ENCODE data around the gene ANKK1.

The ANKK1 gene, protein sequence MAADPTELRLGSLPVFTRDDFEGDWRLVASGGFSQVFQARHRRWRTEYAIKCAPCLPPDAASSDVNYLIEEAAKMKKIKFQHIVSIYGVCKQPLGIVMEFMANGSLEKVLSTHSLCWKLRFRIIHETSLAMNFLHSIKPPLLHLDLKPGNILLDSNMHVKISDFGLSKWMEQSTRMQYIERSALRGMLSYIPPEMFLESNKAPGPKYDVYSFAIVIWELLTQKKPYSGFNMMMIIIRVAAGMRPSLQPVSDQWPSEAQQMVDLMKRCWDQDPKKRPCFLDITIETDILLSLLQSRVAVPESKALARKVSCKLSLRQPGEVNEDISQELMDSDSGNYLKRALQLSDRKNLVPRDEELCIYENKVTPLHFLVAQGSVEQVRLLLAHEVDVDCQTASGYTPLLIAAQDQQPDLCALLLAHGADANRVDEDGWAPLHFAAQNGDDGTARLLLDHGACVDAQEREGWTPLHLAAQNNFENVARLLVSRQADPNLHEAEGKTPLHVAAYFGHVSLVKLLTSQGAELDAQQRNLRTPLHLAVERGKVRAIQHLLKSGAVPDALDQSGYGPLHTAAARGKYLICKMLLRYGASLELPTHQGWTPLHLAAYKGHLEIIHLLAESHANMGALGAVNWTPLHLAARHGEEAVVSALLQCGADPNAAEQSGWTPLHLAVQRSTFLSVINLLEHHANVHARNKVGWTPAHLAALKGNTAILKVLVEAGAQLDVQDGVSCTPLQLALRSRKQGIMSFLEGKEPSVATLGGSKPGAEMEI

DNA sequence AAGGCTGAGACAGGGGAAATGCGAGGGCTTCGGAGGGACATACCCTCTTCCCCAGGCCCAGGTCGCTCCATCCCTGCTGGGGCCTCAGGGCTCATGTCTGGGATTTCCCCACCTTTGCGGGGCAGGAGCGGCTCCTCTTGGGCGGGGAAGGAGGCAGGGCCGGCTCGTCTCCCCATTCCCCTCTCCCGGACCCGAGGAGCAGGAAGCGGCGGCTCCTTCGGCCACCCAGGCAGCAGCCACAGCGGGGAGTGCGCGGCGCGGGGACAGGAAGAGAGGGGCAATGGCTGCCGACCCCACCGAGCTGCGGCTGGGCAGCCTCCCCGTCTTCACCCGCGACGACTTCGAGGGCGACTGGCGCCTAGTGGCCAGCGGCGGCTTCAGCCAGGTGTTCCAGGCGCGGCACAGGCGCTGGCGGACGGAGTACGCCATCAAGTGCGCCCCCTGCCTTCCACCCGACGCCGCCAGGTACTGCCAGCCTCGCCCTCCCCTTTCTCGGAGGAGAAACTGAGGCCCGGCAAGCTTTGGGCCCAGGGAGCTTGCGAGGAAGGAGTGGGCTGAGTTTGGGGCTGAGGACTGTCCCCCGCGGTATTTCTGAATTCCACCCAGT, at the start of gene ANKK1:
TSS of gene ANKK1 (plus strand) at position 175 of the 607 bp plus-strand sequence. CDS start at position 281, 106 bp downstream.
- DNase-seq = no peak

DNA sequence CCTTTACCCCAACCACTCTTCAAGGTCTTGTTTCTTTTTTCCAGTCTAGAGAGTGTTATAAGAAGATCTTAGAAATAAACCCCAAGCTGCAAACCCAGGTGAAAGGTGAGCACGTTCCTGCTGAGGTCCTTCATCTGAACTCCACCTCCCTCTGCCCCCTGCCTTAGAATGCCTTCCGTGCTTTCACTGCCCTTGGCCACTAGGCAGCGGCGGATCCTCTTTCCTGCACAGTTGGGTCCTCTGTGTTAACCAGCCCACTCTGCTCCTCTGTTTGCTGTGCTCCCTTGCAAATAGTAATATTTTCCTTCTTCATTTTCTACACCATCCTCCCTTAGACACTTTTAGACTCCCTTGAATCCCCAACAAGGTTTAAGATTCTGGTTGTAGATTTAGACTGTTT, 48.8 kb upstream of the ANKK1 start:
- DNase-seq = no peak

DNA sequence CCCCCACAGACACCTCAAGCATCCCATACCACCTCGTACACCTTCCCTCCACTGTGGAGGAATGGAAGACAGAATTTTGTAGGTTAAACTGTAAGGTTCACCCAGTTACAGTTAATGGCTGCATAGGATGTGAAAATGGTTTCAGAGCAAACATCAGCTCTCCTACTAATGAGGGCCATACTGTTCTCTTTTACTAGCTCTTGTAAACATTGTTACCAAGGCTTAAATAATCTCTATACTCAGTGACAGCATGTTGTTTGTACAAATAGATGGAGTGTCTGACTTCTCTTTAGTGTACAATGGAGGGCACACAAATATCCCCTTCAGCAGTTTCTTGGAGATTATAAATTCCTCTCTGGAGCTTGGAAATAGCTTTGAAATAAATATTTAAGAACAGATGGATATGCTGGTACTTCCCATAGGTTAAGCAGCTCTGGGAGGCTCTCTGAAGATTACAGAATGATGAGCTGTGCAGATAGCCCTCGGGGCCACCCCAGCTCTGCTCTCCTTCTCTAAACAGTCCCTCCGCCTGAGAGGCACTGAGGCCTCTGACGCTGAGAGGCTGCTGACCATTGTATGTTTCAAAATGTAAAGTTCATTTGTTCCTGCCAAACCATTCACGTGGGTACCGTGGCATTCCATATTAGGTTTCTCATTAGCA, 47.5 kb upstream of the ANKK1 start:
- no peak for DNase-seq

DNA sequence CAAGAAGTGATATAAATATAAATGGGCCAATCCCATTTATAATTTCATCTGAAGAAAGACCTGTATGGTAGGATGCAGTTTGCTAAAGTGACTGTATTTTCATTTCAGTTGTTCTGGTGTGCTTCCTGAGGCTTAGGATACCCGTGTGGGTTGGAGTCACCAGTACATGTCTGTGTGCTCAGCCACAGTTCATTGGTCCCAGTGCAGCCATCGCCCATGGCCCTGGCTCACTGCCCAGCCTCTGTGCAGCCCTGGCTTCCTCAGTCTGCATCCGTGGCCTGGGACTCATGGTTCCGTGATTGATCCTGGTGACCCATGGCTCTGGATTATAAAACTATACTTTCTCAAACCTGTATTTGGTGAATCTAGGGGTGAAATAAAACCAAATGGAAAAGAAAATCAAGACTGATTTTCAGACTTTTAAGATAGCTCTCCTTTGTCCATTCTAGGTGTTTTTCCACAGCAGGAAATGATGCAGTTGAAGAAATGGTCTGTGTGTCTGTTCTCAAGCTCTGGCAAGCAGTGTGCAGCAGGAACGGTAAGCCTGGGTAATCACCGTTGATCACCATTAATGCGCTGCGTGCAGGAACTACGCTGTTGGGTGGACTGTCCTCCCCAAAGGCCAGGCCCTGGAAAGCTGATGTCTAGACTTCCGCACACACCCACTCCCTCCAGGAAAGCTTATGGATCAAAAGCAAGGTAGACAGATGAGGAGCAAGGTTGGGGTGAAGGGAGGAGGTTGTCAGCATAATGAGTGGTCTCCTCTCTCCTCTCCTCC, 46.0 kb upstream of the ANKK1 start:
- no peak for DNase-seq

DNA sequence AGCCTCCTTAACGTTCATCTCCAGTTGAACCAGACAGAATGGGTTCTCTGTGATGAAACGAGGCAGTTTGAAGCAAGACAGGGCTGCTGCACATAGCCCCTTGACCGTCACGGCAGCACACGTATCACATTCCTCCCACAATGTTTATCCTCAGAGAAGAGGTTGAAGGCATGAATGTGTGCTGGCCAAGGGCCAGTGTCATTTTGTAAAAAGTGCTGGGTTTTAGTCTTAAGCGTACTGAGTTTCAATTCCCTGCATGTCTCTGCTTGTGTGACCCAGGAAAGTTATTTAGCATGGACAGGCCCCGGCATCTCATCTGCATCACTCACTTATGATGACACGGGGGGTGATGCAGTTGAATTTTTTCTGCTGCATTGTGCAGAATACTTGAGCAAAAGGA, 41.6 kb upstream of the ANKK1 start:
- DNase-seq = no peak

DNA sequence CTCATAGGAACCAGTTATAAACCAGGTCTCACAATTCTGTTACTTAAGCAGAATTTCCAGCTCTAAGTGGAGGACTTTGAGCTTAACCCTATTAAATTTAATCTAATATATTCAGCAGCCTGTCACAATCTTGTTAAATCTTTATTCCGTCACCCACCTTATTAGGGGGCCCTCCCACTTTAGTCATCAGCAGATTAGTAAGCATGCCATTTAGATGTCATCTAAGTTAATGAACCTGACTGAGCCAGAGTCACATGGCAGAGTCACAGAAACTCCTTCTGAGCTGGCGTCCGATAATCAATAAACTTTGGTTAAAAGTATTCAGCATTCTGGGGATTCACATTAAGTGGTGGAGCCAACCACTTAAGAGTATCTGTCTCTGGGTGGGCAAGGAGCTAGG, 38.1 kb upstream of the ANKK1 start:
- DNase-seq = no peak

DNA sequence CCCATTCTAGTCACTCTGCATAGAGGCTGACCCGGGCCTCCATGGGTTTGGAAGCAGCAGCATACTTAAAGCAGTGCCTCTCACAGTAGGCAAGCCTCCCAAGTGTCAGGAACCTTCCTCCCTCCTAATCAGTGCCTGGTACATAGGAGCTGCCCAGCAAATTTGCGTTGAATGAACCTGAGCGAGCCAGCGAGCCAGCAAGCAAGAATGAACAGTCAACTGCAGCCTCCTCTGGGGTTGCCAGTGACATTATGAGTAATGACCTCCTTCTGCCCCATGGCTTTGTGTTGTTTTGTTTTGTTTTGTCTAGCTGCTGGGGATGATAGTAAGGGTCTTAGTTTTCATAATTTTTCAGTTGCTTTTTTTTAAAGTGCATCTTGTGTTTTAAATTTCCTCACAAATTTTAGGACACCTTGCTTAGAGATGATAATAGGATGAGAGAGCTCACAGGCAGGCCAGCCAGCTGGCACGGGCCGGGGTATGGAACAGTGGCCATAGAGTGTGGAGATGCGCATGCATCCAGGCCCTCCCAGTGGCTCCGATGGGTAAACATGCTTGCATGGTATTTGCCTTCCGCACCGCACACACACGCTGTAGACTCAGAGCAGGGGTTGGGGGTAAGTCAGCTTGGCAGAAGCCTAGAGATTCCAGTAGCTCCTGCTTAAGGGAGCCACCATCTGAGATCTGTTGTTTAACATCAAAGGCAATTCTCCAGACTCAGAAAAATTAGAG, 37.1 kb upstream of the ANKK1 start:
- no peak for DNase-seq

DNA sequence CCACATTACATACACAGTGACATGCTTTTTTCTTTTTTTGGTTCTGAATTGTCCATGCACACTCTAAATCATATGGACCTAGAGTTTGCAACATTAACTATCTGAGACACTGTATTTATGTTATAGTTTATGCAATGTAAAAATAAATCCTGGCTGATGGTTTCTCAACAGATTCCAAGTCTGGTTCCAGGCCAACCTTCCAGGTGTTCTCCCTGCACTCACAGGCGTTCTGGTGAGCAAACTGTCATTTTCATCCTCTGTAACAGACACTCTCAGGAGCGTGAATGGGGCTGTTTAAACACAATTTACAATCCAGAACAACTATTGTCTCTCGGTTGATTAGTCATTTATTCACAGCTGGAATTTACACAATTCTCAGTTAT, 36.5 kb upstream of the ANKK1 start:
- no peak for DNase-seq

DNA sequence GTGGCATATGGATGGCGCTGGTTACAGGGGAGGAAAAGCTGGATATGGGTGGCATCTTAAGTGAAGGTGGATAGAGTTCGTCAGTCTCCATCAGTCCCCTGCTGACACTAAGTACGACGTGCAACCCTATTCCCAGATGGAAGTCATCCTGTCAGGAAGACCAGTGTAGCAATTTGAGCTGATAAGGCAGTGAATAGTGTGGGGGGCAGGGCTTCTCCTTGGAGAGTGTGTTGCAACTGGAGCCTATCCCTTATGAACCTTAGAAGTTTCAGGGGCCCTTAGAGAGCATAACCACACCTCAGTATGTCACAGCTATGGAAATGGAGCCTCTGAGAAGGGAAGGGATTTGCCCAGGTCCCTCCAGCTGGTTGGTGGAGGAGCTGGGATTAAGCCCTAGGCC, 36.1 kb upstream of the ANKK1 start:
- DNase-seq = no peak

DNA sequence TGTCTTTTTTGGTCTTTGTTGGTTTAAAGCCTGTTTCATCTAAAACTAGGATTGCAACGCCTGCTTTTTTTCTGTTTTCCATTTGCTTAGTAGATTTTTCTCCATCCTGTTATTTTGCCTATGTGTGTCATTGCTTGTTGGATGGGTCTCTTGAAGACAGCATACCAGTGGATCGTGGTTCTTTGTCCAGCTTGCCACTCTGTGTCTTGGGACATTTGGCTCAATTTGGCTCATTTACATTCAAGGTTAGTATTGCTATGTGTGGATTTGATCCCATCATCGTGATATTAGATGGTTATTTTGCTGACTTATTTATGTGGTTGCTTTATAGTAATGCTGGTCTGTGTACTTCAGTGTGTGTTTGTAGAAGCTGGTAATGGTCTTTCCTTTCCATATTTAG, 31.4 kb upstream of the ANKK1 start:
- no peak for DNase-seq

DNA sequence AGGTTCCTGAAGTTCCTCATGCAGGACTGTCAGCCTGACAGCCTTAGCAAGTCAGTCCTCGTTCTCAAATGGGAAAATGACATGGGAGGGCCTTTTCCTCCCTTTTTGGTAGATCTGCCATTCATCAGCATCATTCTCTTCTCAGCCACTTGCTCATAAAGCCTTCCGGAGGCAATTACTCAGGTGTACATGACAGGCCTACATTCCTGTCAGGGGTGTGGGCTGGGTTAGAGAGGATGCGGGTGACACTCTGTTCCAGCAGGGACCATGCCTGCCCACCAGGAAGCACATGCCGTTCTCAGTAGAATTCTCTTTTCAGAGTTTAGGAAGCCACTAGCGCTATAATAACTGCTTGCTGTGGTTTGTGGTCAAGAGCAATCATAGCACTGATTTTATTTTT, 24.2 kb upstream of the ANKK1 start:
- no peak for DNase-seq

DNA sequence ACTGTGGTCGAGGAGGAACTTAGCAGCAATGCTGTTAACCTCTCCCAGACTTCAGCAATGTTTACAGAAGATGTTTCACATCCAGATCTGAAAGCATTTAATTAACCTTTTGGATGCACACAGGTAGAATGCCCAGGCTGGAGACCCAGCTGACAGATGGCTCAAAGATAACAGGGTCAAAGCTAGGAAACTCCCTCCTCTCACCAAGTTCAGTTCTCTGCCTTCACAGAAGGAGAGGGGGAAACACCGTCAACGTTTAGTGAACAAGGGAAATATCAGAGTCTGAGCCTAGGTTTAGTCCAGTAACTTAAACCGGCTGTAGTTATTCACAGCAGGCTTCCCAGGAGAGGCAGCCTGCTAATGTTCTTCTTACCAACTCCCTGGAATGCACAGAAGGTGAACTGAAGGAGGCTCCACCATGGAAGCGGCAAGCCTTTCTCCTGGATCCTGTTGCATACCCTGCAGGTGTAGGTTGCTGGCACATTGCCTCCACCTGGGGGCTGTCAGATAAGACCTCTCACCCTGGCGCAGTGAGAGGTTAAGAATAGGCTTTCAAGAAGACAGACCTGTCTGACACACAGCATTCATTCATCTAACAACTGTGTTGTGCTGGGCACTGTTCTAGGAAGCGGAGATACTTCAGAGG, 23.5 kb upstream of the ANKK1 start:
- DNase-seq = no peak

DNA sequence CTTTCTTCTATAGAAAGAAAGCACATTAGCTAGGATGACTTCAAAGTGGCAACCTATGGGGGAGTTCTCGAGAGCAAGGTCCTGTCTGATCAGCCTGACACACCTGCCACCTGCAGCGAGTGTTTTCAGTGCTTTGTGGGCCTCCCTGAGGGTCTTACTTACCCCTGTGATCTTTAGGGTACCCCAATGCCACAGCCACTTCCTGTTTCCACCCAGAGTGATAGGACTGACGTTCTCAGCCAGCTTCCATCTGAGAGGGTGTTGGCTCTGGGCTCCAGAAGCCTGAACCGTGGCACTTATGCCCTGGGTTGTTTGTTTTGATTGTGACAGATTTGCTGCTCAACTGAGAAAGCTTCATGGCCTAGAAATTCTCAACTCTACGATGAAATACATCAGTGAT, 21.7 kb upstream of the ANKK1 start:
- no peak for DNase-seq

DNA sequence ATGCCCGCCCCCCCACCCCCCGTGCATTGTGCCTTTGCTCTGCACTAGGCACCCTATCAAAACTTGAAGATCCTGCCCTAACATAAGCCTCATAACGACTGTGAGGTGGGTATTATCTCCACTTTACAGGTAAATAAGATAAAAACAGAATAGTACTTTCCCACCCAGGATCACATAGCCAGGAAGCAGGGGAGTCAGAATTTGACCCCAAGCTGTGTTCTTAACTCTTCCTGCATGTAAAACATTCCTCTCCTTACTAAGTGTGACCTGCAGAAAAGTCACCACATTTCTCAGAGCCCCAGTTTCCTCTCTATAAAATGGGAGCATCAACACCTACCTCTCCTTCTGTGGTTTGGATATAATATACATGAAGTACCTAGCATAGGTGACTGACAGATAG, 18.2 kb upstream of the ANKK1 start:
- DNase-seq = no peak

DNA sequence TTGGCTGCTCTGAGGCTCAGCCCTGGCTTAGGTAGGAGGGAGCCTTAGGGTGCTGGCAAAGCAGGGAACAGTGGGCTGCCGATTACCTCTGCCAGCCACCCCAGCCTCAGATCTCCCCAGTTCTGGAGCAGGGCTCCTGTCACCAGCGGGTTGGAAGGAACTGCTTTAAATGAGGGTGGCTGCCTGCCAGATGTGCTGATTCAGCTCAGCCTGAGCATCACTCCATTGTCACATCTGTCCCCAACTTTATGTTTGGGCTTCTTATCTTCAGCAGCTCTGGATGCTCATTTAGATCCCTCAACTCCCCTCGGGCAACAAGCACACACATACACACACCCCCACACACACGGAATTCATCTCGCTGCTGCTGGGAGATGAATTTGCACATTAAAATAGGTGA, 16.9 kb upstream of the ANKK1 start:
- no peak for DNase-seq

DNA sequence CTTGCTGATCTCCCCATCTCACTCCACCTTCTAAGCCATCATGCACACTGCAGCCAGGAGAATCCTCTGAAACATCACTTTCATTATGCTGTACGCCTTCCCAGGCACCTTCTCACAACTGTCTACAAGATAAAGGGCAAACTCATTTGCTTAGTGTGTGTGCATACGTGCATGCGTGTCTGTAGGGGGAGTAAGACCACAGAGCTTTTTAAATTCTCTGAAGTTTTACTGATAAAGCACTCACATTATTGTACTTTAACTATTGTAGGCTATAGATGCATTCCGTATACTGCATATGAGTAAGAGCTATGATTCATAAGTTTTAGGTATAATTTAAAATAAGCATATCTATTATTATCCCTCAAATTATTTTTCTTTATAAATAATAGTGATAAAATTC, 15.3 kb upstream of the ANKK1 start:
- no peak for DNase-seq

DNA sequence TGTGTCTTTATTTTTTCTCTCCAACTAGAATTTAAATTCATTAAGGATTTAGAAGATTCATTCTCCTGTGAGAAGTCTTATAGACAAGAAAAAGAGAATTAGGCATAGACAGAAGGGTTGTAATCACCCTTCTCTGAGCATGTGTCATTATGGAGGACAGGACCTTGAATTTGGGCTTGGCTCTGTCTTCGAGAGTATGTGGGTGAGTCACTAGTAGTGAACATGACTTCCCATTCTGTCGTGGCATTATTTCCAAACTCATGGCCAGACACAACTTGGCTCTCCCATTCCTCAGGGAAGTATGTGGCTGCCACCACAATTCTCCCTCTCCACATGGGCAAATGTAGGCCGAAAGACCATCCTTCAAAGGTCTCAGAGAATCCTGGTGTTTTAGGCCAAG, 14.3 kb upstream of the ANKK1 start:
- DNase-seq = no peak

DNA sequence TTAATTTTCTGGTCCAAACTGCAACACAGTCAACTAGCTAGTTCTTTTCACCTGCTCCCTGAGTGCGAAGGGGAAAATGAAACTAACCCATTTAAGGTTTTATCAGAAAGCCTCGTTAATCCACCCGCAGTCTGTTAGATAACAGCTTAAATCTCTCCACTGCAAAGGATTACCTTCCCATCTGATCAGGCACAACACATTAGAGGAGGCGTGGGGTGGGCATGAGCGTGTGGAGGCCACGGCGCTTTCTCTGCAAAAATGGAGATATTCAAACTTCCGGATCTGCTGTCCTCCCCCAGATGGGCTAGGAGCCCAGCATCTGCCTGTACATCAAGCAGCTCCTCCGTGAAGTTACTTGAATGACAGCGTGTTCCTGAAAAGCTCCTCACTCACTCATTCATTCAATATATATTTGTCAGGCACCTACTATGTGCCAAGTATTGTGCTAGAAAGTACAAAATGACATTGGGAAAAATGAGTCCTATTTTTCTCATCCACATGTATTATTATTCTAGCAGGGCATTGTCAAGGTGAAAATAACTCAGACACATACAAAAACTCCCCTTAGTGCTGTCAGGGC, 13.5 kb upstream of the ANKK1 start:
- DNase-seq = no peak

DNA sequence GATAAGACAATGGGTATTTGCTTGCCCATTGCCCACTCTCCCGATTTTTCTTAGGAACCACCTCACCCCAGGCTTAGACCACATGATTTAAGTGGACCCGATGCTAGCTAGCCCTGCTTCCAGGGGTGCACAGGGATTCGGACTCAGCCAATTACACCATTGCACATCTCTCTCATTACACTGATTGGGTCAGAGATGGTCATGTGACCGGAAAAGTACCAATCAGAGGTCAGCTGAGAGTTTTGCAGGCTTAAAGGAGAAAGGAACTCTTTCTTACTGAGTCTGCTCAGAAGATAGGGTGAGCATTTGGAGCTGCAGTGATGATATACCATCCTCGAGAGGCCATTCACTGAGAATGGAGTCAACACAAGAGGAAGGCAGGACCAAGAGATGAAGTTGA, 12.2 kb upstream of the ANKK1 start:
- no peak for DNase-seq

DNA sequence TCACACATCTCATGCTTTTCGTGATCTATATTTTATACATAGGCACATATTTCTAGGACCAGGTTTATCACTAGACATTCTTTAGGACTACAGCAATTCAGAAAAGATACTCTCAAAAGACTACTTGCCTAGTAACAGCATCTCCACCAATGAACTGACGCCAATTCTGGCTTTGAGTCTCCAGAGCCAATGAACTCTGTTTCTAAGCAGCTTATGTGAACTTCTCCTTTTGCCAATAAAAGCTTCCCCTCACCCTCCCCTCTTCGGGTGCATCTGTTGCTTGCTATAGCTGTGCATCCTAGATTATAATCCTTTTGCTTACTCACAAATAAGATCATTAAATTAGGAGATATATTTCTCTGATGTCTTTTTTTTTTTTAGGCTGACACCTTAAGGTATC, 11.4 kb upstream of the ANKK1 start:
- peak in 1 of 2 donors; percentile 9 for DNase-seq
